GM18498 (cell line): Measurements from ENCODE around the gene IRS2.

ENCODE experiments used
- ATAC-seq: cut with Tn5 transposase; IDR thresholded peaks from one replicate; pipeline ENCODE4 v1.9.1; 2021; ENCODE audit warnings: mild to moderate bottlenecking, moderate library complexity; ENCODE audit not compliant: unreplicated experiment

IRS2 gene

GRCh38 chr13:109782823-109783431, 3.5 kb downstream of the IRS2 start:
- ATAC-seq: no peak

- ATAC-seq: no peak
Observed at GRCh38 chr13:109782066-109782822, 4.1 kb downstream of the IRS2 start.

GRCh38 chr13:109781384-109782065, 4.9 kb downstream of the IRS2 start:
- ATAC-seq: no peak

- ATAC-seq: no peak
Observed at GRCh38 chr13:109780845-109781383, 5.5 kb downstream of the IRS2 start.

- ATAC-seq: no peak
Observed at GRCh38 chr13:109779876-109780510, 6.4 kb downstream of the IRS2 start.

- no peak for ATAC-seq
Observed at GRCh38 chr13:109779074-109779473, 7.3 kb downstream of the IRS2 start.

GRCh38 chr13:109778102-109778542, 8.3 kb downstream of the IRS2 start:
- ATAC-seq: peak; percentile 54

GRCh38 chr13:109776575-109776974, 9.8 kb downstream of the IRS2 start:
- no peak for ATAC-seq

GRCh38 chr13:109773786-109774185, 12.6 kb downstream of the IRS2 start:
- ATAC-seq: no peak

- no peak for ATAC-seq
Observed at GRCh38 chr13:109773276-109773675, 13.1 kb downstream of the IRS2 start.

GRCh38 chr13:109771926-109772325, 14.5 kb downstream of the IRS2 start:
- ATAC-seq: no peak

- ATAC-seq: no peak
Observed at GRCh38 chr13:109770436-109770835, 15.9 kb downstream of the IRS2 start.

- ATAC-seq: no peak
Observed at GRCh38 chr13:109769921-109770320, 16.5 kb downstream of the IRS2 start.

GRCh38 chr13:109769275-109769674, 17.1 kb downstream of the IRS2 start:
- no peak for ATAC-seq

- ATAC-seq: no peak
Observed at GRCh38 chr13:109768616-109769015, 17.8 kb downstream of the IRS2 start.

GRCh38 chr13:109768176-109768575, 18.2 kb downstream of the IRS2 start:
- ATAC-seq: no peak

- no peak for ATAC-seq
Observed at GRCh38 chr13:109767023-109767422, 19.4 kb downstream of the IRS2 start.

- ATAC-seq: no peak
Observed at GRCh38 chr13:109764470-109765291, 21.7 kb downstream of the IRS2 start.

- ATAC-seq: no peak
Observed at GRCh38 chr13:109764045-109764444, 22.3 kb downstream of the IRS2 start.

- no peak for ATAC-seq
Observed at GRCh38 chr13:109762791-109763190, 23.6 kb downstream of the IRS2 start.
